Kidney epithelial cell (primary cell): ENCODE data around the gene REN. TPM values are rescaled to one million over a fixed set of nuclear protein-coding genes. Genes with fewer than 3 reads are reported as not detected.

Source experiments
- DNase-seq: peaks from one replicate; pipeline ENCODE4 v3.0.0-alpha.2; 2010; ENCODE audit warnings: low read depth
- H3K27me3 ChIP-seq: 2 replicates; pipeline ENCODE4 v1.6.0; 2011; ENCODE audit warnings: low read length; ENCODE audit not compliant: control insufficient read depth, insufficient read depth
- H3K36me3 ChIP-seq: 2 replicates; pipeline ENCODE4 v1.5.1; 2011; ENCODE audit warnings: low read length; ENCODE audit not compliant: control insufficient read depth, insufficient read depth
- H3K4me3 ChIP-seq: 2 replicates; pipeline ENCODE4 v1.5.1; 2011; ENCODE audit warnings: low read depth, mild to moderate bottlenecking, control low read depth, low read length
- CTCF ChIP-seq: IDR thresholded peaks from 2 replicates; pipeline ENCODE4 v1.5.1; 2011; ENCODE audit warnings: mild to moderate bottlenecking, moderate library complexity, low read length, control low read depth, inconsistent platforms; ENCODE audit not compliant: insufficient read depth, poor library complexity, severe bottlenecking
- total RNA-seq: library from RNA; depleted of rRNA; stranded (reverse); fragments of >200 nt; gene quantifications from 2 replicates; pipeline ENCODE4 v1.2.3, GENCODE V29; 2015

The REN gene
- total RNA-seq, 1 donor from 2014 or later, result 5.2 TPM

DNA sequence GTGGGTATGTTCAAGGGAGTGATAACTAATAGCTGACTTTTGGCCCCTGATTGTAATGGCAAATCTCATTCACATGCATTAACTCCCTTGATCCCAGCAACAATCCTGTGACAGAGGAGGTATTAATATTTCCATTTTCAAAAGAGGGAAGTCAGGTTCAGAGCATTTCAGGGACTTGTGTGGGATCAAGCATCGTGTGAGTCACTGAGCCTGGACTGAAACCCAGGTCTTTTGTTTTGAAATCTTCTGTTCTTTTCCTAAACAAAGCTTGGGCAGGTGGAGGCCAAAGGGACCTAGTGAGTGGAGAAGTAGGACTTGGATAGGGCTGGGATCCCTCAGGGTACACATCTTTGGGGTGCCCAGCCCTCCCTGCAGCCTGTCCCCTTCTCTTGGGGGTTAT, 52.2 kb downstream of the REN start:
- TF ChIP-seq CTCF, result no peak
- Histone ChIP-seq H3K4me3 (no peak overlapping the region), H3K27me3 (no peaks in the 10 kb centered on the region), H3K36me3 (no peaks in the 10 kb centered on the region)
- DNase-seq, result no peak

DNA sequence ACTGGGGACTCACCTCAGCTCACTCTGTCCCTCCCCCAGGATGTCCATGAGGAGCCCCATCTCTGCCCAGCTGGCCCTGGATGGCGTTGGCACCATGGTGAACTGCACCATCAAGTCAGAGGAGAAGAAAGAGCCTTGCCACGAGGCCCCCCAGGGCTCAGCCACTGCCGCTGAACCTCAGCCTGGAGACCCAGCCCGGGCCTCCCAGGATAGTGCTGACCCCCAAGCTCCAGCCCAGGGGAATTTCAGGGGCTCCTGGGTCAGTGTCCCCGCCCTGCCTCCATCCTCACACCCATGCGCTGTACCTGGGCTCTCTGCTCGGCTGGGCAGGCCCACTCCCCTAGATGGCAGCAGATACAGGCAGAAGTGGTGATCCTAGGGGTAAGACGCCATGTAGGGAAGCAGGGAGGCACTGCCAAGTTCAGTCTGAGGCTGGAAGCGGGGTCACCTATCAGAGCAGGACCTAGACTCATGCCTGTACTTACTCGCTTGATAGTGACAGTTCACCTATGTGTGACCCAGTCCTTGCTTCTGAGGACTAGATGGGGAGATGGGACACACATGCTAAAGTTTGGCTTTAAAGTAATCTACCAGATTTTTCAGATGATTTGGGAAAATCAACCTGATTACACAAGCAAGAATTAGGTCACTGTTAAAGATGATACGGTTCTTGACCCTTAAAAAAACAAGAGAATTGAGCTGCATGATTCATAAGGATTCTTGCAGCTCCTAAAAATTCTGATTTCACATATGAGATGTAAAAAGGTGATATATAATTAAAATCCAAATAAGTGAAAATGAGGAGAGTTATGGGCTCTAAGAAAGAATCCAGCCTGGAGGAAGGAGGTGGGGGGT, 53.0 kb downstream of the REN start:
- H3K4me3 ChIP-seq, result no peak overlapping the region
- no peak for TF ChIP-seq CTCF

DNA sequence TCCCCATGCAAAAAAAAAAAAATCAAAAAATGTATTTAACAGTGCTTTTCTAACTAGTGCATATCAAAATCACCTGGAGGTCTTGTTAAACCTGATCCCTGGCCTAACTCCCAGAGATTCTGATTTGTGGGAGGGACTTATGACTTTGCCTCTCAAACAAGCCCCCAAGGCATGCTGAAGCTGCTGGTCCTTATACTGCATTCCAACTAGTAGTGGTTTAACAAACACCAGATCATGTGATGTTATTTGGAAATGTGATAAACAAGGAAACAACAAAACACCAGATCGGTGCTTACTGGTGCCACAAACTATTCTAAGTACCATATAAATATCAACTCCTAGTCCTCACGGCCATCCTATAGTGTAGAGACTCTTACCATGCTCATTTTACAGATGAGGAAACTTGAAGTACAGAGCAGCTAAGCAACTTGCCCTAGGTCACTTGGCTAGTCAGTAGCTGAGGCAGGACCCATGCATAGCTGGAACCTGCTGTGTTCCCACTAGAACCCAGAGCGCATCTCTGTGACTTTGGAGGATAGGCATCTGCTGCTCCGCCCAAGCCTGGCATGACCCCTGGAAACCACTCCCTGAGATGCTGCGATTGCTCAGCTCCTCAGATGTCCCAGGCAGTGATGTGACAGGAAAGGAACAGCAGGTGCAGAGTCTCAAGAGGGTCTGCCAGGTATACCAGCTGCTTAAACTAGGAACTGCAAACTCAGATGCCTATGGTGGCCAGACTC, 55.1 kb downstream of the REN start:
- DNase-seq, result no peak
- TF ChIP-seq CTCF, result no peak
- Histone ChIP-seq H3K27me3 (no peaks in the 10 kb centered on the region), H3K36me3 (no peaks in the 10 kb centered on the region), H3K4me3 (no peak overlapping the region)

More for the DNA sequence above, 53.0 kb downstream of the REN start:
- DNase-seq, result no peak
- Histone ChIP-seq H3K27me3 (no peaks in the 10 kb centered on the region), H3K36me3 (no peaks in the 10 kb centered on the region)

- Histone ChIP-seq H3K4me3 (no peak overlapping the region), H3K27me3 (no peaks in the 10 kb centered on the region), H3K36me3 (no peaks in the 10 kb centered on the region)
- no peak for TF ChIP-seq CTCF
- no peak for DNase-seq
Observed at GRCh38 chr1:204108312-204109141, 57.6 kb downstream of the REN start.

DNA sequence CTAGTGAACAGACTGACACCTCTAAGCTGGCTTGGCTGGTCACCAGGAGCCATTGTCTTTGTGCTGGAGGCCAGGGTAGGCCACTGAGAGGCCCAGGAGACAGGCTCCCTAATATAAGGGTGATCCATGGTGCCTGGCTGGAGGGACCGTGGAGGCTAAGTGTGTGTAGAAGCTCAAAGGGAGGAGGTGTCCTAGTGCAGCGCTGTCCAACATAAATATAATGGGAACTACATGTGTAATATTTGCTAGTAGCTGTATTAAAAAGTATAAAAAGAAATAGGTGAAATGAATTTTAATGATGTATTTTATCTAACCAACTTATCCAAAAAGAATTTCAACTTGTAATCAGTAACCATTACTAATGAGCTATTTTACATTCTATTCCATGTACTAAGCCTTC, 58.2 kb downstream of the REN start:
- H3K4me3 ChIP-seq, result no peak overlapping the region
- H3K27me3 ChIP-seq, result no peaks in the 10 kb centered on the region
- TF ChIP-seq CTCF, result no peak
- H3K36me3 ChIP-seq, result no peaks in the 10 kb centered on the region
- no peak for DNase-seq
